HUES48 (cell line): ENCODE measurements around the gene EP400.
A peak's percentile ranks its signal among the peaks of the same experiment; 100 is the strongest.
"Not testable (repeated sequence)": the region's sequence is repeated elsewhere in the genome, so short reads cannot be mapped to it uniquely, and the experiment has no call there.

Experiments used
- H3K27ac ChIP-seq: one replicate; pipeline ENCODE4 v1.7.0; 2013; ENCODE audit warnings: low read depth, low read length, inconsistent platforms
- H3K27me3 ChIP-seq: 2 replicates; pipeline ENCODE4 v1.6.1; 2013; ENCODE audit warnings: mild to moderate bottlenecking, low read length; ENCODE audit not compliant: control insufficient read depth, insufficient read depth
- H3K36me3 ChIP-seq: 2 replicates; pipeline ENCODE4 v1.6.1; 2013; ENCODE audit warnings: low read length; ENCODE audit not compliant: control insufficient read depth, insufficient read depth
- H3K4me1 ChIP-seq: 2 replicates; pipeline ENCODE4 v1.6.1; 2013; ENCODE audit warnings: mild to moderate bottlenecking, low read length; ENCODE audit not compliant: control insufficient read depth, insufficient read depth
- H3K4me3 ChIP-seq: 2 replicates; pipeline ENCODE4 v1.5.1; 2013; ENCODE audit warnings: mild to moderate bottlenecking, low read depth, low read length
- H3K9ac ChIP-seq: 2 replicates; pipeline ENCODE4 v1.6.1; 2013; ENCODE audit warnings: mild to moderate bottlenecking, low read depth, low read length, moderate library complexity
- H3K9me3 ChIP-seq: 2 replicates; pipeline ENCODE4 v1.6.1; 2013; ENCODE audit warnings: low read length; ENCODE audit not compliant: control insufficient read depth, insufficient read depth

The EP400 gene

DNA sequence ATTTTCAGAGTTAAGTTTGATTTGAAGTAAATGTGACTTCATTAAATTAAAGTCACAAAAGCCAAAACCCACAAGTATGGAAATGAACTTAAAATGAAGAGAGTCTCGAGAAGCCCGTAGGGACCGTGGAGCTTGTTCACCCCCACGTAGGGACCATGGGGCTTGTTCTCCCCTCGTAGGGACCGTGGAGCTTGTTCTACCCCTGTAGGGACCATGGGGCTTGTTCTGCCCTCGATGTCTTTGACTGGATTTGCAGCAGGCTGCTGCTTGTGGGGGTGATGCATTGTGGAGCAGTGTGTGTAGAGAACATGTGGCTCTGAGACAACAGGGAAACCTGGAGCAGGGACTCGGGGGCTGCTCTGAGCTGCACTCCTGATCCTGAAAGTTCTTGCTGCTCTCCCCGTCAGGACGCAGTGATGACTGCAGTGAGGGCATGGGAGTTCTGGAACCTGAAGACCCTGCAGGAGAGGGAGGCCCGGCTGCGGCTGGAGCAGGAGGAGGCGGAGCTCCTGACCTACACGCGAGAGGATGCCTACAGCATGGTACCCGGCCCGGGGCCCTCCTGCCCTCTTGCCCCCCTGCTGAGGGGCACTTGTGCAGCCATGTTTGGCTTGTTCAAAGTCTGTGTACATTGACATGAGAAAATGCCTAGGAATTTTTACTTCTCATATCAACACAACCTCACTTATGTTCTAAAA is 94.2 kb downstream of the EP400 start:
- H3K9ac ChIP-seq = no peak overlapping the region
- H3K4me3 ChIP-seq = no peak overlapping the region
- H3K27me3 ChIP-seq = no peaks in the 10 kb centered on the region
- H3K9me3 ChIP-seq = no peaks in the 10 kb centered on the region
- peaks cover 15% of the 10 kb centered on the region for H3K4me1 ChIP-seq
- peaks cover 81% of the 10 kb centered on the region for H3K36me3 ChIP-seq
- H3K27ac ChIP-seq = no peak overlapping the region

DNA sequence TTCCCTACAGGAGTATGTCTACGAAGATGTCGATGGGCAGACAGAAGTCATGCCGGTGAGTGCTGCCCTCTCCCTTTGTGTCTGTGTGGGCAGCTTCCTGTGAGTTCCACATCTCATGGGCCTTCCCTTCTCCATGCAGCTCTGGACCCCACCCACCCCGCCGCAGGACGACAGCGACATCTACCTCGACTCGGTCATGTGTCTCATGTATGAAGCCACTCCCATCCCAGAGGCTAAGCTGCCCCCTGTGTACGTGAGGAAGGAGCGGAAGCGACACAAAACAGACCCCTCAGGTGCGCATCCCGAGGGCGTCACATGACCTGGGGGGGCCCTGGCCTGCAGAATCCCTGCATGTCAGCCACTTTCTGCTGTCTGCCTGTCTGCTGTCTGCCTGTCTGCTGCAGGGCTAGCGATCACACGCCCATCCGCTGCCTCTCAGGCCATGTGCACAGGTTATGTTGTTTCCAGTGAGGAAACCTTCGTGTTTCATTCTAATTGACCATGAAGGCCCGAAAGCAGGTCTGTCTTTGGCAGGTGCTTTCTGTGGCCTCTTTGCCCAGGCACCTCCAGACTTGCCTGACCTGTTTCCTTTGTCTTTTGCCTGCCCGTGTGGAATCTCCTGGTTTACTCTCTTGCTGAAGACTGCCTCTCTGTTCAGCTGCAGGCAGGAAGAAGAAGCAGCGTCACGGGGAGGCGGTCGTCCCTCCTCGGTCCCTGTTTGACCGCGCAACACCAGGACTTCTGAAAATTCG is 95.1 kb downstream of the EP400 start:
- Histone ChIP-seq H3K27ac (no peak overlapping the region), H3K9ac (no peak overlapping the region), H3K36me3 (peaks cover 82% of the 10 kb centered on the region), H3K27me3 (no peaks in the 10 kb centered on the region), H3K4me1 (peaks cover 15% of the 10 kb centered on the region), H3K4me3 (no peak overlapping the region), H3K9me3 (no peaks in the 10 kb centered on the region)

DNA sequence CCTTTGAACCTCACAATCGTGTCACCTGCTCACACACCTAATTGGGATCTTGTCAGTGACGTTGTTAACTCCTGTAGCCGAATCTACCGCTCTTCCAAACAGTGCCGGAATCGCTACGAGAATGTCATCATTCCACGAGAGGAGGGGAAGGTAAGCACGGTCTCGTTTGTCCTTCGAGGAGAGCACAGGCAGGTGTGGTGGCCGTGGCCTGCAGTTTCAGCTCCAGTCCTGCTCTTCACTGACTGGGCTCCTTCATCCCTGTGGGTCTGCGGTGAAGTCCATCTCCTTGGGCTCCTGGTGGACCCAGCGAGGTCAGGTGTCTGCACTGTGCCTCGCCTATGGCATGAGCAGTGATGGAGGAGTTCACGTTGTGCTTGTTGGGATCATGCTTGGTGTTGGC is 96.0 kb downstream of the EP400 start:
- Histone ChIP-seq H3K9me3 (no peaks in the 10 kb centered on the region), H3K4me3 (no peak overlapping the region)

DNA sequence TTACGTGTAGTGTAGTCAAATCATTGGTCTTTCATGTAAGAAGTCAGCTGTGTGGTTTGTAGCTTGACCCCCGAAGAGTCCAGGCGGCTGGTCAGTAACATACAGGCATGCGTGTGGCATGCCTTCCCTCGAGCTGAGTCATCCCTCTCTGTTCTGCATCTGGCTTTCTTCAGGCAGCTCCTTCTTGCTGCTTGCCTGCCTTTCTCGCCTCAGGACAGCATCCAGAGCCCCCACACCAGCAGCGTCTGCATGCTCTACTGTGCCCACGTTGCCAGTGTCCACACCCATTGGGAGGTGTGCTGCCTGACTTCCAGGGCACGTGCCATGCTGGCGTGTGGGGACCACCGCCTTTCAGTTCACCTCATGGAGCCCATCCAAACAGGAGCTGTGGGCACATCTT is 96.8 kb downstream of the EP400 start:
- H3K9me3 ChIP-seq = no peaks in the 10 kb centered on the region
- no peak overlapping the region for H3K9ac ChIP-seq
- no peak overlapping the region for H3K4me3 ChIP-seq
- peak overlapping the region; percentile 86 for H3K27ac ChIP-seq
- H3K27me3 ChIP-seq = no peaks in the 10 kb centered on the region
- peaks cover 84% of the 10 kb centered on the region for H3K36me3 ChIP-seq
- peaks cover 15% of the 10 kb centered on the region for H3K4me1 ChIP-seq

More for the DNA sequence above, 96.0 kb downstream of the EP400 start:
- peaks cover 85% of the 10 kb centered on the region for H3K36me3 ChIP-seq
- no peak overlapping the region for H3K9ac ChIP-seq
- H3K27me3 ChIP-seq = no peaks in the 10 kb centered on the region
- H3K4me1 ChIP-seq = peaks cover 15% of the 10 kb centered on the region
- no peak overlapping the region for H3K27ac ChIP-seq

DNA sequence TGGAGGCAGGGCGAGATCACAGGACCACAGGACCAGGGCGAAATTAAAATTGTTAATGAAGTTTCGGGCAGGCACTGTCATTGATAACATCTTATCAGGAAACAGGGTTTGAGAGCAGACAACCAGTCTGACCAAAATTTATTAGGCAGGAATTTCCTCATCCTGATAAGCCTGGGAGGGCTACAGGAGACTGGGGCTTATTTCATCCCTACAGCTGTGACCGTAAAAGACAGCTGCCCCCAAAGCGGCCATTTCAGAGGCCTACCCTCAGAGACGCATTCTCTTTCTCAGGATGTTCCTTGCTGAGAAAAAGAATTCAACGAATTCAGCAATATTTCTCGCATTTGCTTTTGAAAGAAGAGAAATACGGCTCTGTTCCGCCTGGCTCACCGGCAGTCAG is 97.9 kb downstream of the EP400 start:
- Histone ChIP-seq H3K4me1 (peaks cover 15% of the 10 kb centered on the region), H3K36me3 (peaks cover 83% of the 10 kb centered on the region), H3K27ac (peak overlapping the region; percentile 86)
- H3K9ac ChIP-seq, H3K9me3 ChIP-seq, H3K27me3 ChIP-seq, H3K4me3 ChIP-seq: not testable (repeated sequence)

DNA sequence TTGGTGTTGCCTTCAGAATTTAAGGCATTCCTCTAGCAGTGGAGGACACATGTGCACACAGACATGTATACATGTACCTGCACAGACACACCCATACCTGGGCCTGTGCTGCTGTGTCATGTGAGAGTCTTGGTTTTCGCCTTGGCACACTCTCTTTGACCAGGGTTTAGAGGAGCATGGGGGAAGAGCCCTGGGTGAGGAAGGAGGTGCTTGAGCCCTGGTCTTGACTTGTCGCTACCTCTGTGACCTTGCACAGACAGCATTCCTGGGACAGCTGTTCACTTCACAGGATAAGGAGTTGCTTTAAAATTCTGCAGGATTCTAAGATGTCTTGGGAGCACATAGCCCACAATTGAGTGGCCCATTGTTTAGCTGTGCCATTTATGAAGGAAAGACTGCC is 99.7 kb downstream of the EP400 start:
- Histone ChIP-seq H3K4me3 (no peak overlapping the region), H3K4me1 (peaks cover 15% of the 10 kb centered on the region), H3K9ac (no peak overlapping the region), H3K36me3 (peaks cover 81% of the 10 kb centered on the region), H3K9me3 (no peaks in the 10 kb centered on the region), H3K27ac (no peak overlapping the region), H3K27me3 (no peaks in the 10 kb centered on the region)

DNA sequence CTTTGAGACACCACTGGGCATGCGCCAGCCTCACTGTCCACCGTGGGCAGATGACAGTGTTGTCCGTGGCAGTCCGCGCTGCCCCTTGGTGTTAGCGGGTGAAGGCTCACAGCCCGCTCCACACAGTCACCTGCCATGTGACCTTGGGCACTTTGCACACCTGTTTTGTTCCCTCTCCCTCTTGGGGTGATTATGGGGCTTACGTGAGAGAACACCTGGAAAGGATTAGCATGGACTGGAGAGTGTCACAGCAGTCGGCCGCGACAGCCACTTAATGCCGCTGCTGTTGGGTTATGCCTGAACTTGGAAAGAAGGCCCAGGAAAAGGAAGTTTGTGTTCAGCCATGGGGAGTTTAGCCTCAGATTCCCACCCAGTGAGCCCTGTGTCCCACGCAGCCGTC is 100.1 kb downstream of the EP400 start:
- Histone ChIP-seq H3K4me3 (no peak overlapping the region), H3K27me3 (no peaks in the 10 kb centered on the region), H3K9ac (no peak overlapping the region), H3K27ac (no peak overlapping the region), H3K4me1 (peaks cover 15% of the 10 kb centered on the region), H3K36me3 (peaks cover 81% of the 10 kb centered on the region), H3K9me3 (no peaks in the 10 kb centered on the region)

DNA sequence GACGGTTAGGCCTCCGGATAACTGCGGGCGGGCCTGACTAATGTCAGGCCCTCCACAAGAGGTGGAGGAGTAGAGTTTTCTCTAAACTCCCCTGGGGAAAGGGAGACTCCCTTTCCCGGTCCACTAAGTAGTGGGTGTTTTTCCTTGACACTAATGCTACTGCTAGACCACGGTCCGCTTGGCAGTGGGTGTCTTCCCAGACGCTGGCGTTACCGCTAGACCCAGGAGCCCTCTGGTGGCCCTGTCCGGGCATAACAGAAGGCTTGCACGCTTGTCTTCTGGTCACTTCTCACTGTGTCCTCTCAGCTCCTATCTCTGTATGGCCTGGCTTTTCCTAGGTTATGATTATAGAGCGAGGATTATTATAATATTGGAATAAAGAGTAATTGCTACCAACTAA is 102.0 kb downstream of the EP400 start:
- H3K27ac ChIP-seq, H3K27me3 ChIP-seq, H3K9ac ChIP-seq, H3K4me1 ChIP-seq, H3K9me3 ChIP-seq, H3K4me3 ChIP-seq: not testable (repeated sequence)
- peaks cover 81% of the 10 kb centered on the region for H3K36me3 ChIP-seq

DNA sequence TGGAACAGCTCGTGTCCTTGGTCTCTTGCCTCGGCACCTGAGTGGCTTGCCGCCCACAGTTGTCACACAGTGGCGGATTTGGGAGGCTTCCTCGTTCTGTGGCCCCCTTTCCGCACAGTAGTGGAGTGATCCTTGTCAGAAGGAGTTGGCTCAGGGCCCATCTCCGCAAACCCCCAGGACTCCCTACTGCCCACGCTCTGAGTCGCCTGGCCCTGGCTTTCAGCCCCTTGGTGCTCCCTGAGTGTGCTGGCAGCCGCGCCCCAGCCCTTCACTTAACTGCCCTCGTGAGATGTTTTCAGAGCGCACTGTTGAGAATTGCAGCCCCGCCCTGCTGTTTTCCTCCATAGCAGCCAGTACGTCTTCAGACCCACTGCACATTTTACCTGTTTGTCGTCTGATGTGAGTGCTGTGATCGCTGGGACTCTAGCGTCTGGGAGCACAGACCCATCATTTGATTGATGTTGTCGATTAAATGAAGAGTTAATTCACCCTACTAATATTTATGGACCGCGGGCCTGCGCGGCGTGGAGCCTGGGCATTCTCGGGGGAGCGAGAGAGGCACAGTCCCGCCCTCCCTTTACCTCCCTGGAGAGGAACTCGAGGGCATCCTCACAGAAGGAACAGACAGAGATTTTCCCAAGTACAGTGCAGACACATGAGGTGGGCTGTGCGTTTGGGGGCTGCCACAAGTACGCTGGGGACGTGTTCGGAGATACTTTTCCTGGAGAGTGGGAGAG is 102.6 kb downstream of the EP400 start:
- peaks cover 82% of the 10 kb centered on the region for H3K36me3 ChIP-seq
- H3K27ac ChIP-seq = no peak overlapping the region
- 0 out of 2 replicates have a peak, but pooled peaks cover 4% of the 10 kb centered on the region for H3K4me1 ChIP-seq

DNA sequence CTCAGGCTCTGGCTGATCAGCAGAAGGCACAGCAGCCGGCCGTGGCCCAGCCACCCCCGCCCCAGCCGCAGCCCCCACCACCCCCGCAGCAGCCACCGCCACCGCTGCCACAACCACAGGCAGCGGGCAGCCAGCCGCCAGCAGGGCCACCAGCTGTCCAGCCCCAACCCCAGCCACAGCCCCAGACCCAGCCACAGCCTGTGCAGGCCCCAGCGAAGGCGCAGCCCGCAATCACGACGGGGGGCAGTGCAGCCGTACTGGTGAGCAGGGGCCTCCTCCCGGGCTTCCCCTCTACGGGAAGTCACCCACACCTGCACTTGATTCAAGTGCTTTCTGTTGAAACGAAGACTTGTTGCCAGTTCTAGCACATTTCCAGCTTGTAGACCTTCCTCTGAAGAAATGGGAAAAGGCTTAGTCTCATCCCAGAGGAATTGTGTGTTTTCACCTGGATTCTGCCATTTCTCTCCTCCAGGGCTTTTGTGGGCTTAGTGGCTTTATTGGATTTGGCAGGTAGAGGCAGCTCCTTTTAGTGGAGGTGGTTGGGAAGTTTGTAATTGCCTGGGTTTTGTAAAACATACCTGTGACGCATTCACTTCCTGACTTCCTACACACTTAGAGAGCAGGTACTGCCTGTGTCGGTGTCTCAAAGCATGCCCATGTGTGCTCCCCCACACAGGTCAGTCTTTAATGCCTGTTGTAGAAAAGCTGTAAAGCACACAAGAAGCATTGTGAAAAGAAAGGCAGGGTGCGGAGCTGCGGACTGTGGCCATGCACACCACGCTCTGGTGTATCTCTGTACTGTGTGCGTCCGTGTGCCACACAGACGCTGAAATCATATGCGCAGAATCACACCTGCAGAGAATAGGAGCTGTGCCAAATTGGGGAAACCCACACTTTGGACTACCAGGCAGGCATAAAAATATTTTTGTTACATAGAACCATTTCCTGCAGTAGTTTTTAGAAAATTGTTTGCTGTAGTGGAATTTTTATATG is 103.9 kb downstream of the EP400 start:
- H3K9me3 ChIP-seq = no peaks in the 10 kb centered on the region
- H3K36me3 ChIP-seq = peaks cover 88% of the 10 kb centered on the region
- 0 out of 2 replicates have a peak, but pooled peaks cover 3% of the 10 kb centered on the region for H3K4me1 ChIP-seq
- no peak overlapping the region for H3K27ac ChIP-seq
- H3K9ac ChIP-seq = no peak overlapping the region
- H3K27me3 ChIP-seq = no peaks in the 10 kb centered on the region
- H3K4me3 ChIP-seq = no peak overlapping the region

More for the DNA sequence above, 102.6 kb downstream of the EP400 start:
- Histone ChIP-seq H3K4me3 (no peak overlapping the region), H3K9me3 (no peaks in the 10 kb centered on the region), H3K9ac (no peak overlapping the region), H3K27me3 (no peaks in the 10 kb centered on the region)
